ENCODE data around the gene PWWP2B. TPM values are rescaled to one million over a fixed set of nuclear protein-coding genes. Genes with fewer than 3 reads are reported as not detected.

Gene PWWP2B
- polyA plus RNA-seq, 10 donors: 5.1 to 10.6 (median 7.7) TPM

DNA sequence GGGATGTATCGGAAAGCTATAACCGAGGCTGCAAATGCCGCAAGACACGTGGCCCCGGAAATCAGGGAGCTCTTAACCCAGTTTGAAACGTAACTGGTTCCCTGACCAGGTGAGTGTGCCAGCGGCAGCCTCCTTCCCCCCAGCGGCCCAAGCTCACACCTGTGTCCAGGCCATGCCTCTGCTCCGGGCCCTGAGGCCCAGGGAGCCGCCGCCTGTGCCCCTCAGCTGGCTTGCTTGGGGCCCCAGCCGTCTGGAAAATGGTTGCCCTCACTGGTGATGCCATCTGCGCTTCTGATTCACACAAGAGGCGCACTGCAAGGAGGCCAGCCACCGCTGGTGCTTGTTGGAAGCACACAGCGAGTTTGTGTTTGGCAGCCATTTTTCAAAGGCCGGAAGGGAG is 9.2 kb downstream of the PWWP2B start:
- no peak for DNase-seq

DNA sequence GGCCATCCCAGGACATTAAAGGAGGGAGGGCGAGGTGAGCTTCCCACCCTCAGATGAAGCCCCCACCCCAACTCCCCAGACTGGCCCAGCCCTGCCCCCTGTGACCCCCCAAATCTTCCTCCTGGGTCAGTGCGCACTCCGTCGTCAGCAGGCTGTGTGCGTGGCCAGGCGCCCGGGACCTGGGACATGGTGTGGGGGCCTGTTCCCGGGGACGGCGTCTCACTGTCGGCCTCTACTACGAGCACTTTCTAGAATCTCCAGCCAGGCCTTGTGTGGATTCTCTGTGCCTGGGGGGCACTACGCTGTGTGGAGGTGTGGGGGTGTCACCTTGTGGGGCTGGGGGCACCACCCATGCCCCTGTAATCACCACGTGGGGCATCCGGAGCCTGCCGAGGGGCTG is 9.8 kb downstream of the PWWP2B start:
- DNase-seq: no peak

DNA sequence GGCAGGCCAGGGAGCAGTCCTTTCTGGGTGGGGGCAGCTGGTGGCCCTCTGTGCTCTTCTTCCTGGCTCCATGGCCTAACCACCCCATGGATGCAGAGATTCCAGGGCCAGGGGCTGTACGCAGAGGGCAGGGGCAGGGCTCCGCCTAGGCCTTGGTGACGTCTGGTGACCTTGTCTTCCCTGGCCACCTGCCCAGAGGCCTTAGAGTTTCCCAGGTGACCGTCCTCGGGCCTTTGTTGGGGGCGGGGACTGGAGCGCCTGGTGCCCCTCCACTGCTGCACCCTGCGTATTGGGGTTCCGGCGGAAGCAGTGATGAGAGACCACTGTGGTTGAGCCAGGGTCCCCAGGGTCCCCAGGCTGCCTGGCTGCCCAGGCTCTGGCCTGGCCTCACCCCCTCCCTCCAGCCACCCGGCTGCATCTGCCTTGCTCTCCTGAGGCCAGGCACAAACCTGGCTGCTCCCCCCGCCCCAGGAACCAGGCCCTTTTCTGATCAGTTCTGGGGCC is 10.3 kb downstream of the PWWP2B start:
- DNase-seq: no peak

DNA sequence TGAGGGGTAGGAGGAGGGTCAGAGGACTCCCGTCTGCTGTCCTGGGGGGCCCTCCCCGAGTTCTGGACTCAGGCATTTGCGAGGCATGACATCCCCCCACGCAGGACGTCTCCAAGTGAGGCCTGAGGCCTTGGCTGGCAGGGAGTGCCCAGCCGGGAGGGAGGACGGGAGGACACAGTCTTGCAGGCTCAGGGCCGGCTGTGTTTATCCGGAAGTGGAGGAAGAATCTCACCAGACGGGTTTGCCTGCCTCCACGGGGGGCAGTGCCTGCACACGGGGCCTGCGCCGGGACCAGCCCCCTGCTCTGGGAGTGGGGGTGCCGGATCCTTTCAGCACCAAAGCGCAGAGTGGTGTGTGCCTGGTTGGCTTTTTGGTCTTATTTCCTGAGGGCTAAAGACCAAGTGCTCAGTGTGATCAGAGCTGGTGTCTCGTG is 10.9 kb downstream of the PWWP2B start:
- DNase-seq: no peak

DNA sequence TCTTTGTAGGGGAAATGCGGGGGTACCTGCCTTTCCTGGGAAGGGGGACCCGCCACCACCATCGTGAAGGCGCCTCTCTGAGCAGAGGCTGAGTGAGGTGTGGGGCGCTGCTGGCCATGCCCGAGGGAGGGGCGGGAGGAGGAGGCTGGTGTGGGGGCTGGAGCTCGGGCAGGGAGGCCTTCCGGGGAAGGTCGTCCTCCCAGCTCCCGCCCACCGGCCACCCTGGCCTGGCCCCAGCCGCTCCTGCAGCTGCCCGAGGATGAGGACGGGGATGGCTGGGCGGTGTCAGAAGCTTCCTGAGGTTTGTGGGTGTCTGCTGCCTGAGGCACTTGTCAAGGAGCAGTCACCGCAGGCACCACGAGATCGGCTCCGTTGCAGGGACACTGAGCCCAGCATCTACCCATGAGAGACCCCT is 11.4 kb downstream of the PWWP2B start:
- DNase-seq: no peak

DNA sequence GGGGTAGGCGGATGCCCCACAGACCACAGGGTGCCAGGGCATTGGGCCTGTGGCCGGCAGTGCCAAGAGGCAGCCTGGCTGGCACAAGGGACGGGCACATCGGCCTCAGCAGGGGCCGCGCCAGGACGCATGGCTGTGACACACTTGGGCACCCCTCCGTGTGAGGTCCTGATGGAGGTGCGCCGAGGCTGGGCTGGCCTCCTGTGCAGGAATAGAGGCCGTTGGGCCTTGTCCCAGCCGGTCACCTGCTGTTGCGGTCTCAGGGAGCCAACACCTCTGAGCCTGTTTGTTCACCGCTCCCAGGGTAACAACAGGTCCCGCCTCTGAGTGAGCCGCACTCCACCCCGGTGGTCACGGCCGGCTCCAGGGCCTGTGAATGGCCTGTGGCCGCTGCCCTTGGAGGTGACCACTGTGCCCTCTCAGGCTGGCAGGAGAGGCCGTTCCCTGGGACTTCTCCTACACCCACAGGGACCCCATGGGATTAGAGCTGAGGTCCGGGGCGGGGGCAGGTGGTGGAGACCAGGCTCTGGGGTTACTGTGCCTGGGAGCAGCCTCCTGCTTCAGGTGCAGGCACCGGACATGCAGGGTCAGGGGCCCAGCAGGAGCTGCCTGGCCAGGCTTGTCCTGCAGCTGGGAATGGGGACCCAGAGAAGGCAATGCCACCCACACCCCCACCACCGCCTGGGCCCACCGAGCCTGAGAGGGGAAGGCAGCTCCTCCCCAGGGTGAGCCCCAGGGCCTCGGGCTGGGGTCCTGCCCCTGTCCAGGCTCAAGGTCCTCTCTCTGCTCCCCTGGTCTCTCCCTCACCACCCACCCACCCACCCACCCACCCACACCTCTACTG is 12.0 kb downstream of the PWWP2B start:
- DNase-seq: no peak

DNA sequence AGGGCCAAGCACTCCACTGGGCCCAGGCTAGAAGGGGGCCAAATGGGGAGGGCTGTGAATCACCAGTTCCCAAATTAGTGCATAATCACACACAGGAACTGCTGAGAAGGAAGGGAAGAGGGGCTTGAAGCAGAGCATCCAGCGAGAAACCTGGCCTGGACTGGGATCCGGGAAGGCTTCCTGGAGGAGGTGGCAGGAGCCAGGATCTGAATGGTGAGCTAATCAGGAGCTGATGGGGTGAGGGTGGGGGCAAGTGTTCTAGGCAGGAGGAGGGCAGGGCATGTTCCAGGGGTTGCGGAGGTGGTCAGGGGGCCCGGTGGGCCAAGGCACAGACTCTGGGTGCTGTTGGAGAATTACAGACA is 12.6 kb downstream of the PWWP2B start:
- DNase-seq: no peak

DNA sequence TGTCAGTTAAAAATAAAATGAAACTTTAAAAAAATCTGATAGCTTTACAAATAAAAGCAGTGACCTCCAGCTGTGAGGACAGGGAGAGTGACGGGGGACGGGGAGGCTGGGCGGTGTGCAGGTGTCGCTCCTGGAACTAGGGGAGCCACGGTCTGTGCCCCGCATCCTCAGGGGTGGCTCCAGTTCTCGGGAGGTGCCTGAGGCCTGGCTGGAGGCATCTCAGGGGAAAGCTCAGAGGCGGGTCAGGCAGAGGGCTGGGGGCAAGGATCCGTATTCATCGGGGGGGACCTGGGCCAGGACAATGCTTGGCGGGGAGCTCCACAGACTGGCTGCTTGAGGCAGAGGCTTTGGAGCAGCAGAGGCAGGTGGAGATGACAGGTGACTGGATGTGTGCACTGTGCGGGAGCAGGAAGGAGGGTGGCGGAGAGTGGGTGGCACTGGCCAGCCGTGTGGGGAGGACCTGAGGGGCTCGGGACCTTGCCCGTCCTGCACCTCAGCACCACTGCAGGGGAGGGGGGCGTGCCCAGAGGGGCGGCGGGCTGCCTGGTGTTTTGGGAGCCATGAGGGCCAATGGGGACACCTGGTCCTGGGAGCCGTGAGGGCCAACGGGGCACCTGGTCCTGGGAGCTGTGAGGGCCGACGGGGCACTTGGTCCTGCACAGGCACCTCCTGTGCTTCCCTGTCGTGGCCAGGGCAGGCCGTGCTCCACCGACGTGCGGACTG is 13.2 kb downstream of the PWWP2B start:
- no peak for DNase-seq

DNA sequence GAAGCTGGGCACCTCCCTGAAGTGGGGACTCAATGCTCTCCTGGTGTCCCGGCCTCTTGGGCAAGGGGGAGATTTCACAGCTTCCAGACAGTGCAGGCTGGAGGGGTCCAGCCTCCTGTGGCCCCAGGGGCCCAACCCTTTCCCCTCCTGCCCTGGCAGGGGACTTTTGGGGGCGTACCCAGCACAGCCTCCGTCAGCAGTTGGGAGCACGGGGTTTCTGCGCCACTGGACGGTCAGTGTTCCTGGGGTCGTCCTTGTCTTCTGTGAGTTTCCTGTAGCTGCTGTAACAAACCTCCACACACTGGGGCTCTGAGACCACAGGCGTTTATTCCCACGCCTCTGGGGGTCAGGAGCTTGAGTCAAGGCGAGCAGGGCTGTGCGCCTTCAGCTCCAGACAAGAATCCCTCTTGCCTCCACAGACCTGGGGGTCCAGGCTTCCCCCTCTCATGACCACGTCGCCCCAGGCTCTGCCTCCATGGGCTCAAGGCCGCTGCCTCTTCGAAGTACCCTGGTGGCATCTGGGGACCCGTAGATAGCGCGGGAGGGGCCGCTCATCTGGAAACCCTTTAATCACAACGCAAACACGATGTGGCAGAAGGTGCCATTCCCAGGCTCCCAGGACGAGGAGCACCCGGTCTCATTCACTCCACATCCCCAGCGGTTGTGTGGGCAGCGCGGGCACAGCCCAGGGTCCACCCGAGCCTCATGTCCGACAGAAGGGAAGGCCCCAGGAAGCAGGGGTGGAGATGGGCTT is 14.0 kb downstream of the PWWP2B start:
- DNase-seq: no peak

DNA sequence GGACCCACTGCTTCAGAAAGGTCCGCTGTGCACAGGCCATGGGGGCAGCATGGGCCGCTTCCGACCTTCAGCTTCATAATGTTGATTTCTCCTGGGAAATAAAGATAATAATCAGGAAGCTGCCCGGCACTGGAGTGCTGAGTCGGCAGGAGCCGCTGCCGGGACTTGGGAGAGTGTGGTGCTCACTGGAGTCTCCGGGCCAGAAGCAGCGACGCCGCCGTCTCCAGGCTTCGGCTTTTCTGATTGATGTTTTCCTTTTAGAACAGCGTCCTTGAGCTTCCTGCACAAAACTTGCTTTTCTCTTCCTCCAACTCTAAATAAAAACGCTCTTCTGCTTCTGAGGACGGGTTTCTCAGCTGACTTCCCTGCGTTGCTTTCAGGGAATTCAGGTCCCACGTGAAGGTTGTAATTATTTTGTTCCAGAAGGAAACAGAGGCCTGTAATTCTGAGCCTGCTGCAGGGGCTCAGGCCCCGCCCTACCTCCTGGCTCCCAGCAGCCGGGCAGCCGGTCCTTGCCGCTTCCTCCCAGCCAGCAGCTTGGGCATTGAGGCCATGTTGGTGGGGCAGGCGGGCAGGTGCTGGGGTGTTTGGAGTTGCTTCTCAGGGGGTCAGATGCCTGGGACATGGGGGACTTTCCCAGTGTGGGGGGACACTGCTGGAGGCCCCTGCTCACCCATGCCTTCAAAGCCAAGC is 14.7 kb downstream of the PWWP2B start:
- DNase-seq: peak in 1 of 3 donors; percentile 67

DNA sequence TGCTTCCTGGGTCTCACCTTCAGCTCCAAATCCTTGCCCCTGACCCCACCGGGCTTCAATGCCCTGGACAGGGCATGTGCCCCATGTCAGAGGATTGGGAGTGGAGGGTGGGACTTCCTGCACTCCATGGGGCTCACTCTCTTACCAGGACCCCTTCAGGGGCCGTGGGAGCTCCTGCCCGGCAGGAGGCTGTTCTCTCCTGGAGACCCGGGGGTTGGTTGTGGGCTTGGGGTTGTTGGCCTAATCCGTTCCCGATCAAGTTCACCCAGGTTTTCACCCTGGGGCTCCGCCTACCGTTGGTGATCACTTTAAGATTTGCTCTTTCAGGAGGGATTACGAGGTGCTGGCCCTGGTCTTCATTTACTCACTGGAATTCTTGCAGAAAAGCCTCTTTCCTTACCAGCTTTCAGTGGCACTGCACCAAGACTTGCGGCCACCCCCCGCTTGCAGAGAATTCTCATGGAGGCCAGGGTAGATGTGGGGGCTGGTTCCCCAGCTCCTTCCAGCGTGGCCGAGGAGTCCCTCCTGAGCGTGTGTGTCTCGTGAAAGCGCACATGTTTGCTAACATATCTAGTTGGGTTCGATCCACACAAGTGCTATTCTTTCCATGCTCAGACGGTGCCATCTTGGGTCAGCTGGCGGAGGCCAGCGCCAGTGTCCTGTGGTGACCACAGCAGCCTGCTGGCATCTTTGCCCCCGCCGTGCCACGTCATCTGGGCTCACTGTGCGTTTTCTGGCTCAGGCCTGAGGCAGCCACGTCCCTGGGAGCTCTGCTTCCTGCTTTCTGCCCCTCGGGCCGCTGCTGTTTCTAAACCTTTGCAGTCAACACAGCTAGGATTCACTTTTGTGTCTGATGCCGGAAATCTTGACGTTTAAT is 15.6 kb downstream of the PWWP2B start:
- no peak for DNase-seq

DNA sequence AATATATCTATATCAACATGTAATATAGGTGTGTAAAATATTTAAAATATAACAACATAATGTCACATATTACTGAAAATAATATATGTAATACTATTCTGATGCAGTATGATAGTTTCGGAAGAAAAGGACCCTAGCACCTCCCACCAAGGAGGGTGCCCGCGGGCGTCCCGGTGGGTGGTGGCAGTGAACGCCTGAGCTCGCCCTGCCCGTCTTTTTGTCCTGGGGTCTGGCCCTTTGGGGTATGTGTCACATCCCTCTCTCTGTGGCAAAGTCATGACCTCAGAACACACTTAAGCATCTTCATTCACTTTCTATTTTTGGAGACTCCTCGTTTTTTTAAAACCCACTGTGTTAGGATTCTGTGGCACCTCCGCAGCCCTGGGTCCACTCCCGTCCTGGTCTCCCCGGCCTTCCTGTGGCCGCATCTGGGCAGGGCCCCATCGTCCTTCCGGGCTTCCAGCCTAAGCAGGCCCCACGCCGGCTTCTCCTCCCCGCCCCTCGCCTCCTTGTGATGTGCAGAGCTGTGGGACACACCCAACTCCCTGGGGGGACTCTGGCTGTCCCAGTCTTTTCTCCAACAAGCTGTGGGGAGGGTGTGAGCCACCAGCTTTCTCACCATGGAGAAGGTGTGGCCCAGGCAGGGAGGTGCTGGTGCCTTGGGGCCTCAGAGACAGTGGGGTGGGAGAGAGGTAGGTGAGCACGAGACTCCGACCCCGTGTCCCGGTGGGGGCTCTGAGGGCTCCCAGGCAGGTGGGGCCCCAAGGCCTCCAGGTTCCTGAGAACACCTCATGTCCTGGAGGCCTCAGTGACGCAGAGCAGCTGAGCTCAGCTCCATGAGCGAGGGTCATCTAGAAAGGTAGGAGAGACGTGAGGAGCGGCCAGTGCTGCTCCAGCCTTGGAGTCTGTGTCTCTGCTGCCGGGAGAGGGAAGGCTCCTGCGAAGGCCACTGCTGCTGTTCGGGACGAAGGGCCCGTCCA is 16.5 kb downstream of the PWWP2B start:
- no peak for DNase-seq

DNA sequence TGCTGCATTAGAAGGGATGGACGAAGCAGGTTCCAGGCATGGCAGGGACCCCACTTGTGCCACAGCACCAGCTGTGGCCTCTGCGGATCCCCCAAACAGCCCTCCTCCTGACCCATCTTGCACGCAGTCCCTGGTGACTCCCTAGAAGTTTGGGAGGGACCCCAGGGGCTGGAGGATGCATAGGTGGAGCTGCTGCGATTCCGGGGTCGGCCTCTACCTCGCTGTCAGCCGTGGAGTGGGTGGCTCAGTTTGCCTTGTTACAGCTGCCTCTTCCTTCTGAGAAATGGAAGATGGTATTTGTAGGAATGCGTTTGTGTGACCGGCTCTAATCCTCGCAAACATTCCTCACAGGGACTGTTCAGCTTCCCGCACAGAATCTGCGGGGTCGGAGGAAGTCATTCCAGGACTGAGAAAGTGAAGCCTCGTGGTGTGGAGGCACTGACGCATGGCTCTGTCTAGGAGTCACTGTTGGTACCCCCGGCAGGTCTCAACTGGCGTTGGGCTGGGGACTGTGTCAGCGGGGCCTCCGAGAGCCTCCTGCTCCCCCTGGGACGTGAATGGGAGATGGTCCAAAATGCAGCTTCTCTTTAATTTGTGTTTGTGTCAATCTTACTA is 17.5 kb downstream of the PWWP2B start:
- DNase-seq: no peak

DNA sequence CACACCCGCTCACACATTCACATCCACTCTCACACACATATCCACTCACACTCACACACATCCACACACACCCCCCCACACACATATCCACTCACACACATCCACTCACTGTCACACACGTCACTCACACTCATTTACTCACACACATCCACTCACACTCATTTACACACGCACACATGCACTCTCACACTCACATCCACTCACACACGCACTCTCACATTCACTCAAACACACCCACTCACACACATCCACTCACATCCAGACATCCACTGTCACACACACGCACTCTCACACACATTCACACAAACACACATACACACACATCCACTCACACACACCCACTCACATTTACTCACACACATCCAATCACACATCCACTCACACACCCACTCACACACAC is 18.3 kb downstream of the PWWP2B start:
- DNase-seq: no peak

DNA sequence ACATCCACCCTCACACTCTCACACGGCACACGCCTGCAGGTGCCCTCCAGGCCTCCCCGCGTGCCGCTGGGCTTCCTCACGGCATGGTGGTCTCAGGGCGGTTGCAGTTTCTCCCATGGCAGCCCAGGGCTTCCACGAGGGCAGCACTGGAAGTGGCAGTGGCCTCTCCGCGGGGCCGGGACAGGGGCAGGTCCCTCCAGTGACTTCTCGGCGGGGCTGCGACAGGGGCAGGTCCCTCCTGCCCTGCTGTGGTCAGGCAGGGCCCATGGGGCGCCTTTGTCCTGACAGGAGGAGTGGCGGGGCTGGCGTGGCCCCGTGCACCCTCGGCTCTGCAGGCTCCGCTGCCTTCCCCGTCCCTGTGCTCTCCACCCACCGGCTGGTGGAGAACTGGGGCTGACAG is 19.0 kb downstream of the PWWP2B start:
- DNase-seq: no peak

DNA sequence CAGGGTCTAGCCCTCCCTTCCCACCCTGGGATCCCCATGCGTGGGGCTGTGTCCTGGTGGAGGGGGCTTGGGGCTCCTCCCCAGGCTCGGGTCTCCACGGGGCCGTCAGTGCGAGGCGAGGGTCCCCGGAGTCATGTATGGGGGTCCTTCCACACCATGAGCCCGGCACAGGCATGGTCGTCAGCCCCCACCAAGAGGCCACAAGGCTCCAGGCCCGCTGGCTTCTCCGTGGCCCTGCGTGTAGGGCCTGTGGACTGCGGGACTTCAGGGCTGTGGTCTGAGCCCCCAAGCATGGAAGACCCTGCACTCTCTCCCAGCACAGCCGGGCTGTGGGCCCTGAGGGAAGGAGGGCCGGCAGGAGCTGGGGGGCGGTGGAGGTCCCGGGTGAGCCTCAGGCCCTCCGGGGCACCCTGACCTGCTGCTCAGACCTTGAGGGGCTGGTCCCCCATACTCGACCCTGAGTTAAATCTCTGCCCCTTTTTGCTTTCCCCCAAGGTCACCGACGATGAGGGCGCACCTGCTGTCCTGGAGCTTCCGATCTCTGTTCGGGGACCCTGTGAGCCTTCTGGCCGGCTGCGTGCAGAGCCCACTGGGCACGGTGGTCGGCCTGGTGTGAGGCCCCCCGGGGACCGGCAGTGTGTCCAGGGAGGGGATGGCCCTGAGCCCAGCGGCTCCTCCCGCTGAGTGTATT is 19.7 kb downstream of the PWWP2B start:
- no peak for DNase-seq

DNA sequence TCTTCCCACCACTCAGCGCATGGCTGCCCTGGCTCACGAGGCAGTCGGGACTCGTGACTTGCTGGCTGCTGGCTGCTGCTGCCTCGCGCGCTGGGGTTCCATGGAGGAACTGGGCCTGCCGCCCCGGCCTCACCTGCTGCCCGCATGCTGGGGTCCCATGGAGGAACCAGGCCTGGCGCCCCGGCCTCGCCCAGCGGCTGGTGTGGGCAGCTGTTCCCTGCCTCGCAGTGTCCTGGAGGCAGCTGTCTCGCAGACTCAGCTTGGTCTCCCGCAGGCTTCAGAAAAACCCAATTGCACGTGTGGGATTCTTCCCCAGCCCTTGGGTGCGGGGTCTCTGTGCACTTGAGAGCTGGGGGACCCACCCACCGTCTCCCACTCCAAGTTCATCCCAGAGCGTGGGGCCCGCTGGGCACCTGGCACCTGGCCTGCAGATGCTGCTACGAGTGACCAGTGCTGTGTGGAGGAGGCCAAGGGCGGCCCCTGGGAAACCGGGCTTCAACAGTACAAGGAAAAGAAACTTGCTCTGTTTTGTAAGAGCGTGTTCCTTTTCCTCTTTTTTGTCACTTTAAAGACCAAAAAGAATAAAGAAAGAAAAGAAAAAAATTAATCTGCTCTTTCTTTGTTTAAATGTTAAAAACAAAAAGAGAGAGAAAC is 20.4 kb downstream of the PWWP2B start:
- peak in 1 of 3 donors; percentile 61 for DNase-seq

DNA sequence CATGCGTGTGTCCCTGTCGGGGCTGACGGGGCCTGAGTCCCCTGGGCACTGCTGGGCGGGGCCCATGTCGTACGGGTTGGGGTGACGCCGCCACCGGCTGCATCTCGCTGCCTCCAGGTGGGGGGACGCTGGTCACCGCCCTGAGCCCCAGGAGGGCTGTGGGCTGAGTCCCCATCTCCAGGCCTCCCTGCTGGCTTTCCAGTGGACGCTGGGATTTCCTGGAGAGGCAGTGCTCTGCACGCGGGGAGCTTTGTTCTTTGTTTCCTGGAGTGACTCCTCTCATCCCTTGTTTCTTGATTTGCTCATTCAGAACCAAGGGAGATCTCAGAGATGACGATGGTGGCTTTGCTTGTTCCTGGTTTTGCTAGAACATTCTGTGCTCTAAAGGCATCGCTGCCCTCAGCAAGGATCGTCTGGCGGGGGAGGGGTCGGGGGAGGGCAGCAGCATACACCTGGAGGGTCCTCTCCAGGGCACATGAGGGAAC is 21.0 kb downstream of the PWWP2B start:
- peak in 1 of 3 donors; percentile 48 for DNase-seq
